ENCODE results near the gene UPK1A. TPM values are rescaled to one million over a fixed set of nuclear protein-coding genes. Genes with fewer than 3 reads are reported as not detected.
"Not testable (repeated sequence)": the region's sequence is repeated elsewhere in the genome, so short reads cannot be mapped to it uniquely, and the experiment has no call there.

UPK1A gene
- total RNA-seq, 1 donor from 2014 or later: 0.49 TPM

DNA sequence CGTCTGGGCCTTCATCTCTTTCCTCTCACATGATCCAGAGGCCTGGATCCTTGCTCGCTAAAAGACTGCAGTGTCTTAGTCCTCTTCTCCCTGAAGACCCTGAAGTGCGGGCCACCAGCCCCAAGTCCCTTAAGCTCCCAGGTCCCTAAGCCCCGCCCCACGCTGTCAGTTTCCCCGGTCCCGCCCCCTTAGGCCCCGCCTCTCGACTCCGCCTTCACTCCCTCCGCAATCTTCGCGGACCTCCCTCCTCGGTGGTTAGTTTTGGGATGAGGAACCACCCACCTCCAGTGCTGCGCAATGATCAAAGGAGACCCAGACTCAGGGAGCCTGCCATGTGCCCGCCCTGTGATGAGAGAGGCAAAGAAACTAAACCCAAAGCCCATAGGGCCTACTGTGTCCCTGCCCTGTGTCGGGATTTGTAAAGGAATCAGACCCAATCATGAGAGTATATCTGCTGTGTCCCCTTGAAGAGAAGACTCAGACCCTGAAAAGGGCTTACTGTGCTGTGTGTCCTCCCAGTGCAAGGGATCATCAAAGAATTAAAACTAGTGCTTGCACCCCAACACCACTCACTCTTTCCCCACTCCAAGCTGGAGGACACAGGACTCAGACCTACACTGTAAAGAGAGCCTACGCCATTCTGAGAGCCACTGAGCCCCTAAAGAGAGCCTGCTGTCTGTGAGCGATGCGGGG lies 21.2 kb upstream of the UPK1A start:
- DNase-seq: peak; percentile 29

DNA sequence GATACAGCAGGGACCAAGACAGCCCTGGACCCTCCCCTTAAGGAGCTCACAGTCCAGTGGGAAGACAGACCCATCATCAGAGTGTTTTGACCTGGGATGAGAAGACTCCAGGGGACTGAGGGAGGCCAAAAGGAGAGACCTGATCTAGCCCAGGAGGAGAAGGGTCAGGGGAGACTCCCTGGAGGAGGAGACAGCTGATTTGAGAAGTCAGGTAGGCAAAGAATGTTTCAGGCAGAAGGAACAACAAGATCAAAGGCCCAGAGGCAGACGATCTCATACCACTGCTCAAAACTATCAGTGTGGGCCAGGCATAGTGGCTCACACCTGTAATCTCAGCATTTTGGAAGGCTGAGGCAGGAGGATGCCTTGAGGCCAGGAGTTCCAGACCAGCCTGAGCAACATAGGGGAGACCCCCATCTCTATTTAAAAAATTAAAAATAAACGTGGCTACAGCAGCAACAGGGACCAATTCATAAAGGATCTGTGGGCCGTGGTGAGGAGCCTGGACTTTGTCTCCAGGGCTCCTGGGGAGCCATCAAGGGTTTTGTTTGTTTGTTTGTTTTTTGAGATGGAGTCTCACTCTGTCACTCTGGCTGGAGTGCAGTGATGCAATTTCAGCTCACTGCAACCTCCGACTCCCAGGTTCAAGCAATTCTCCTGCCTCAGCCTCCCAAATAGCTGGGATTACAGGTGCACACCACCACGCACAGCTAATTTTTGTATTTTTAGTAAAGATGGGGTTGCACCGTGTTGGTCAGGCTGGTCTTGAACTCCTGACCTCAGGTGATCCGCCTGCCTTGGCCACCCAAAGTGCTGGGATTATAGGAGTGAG lies 20.4 kb upstream of the UPK1A start:
- no peak for DNase-seq

DNA sequence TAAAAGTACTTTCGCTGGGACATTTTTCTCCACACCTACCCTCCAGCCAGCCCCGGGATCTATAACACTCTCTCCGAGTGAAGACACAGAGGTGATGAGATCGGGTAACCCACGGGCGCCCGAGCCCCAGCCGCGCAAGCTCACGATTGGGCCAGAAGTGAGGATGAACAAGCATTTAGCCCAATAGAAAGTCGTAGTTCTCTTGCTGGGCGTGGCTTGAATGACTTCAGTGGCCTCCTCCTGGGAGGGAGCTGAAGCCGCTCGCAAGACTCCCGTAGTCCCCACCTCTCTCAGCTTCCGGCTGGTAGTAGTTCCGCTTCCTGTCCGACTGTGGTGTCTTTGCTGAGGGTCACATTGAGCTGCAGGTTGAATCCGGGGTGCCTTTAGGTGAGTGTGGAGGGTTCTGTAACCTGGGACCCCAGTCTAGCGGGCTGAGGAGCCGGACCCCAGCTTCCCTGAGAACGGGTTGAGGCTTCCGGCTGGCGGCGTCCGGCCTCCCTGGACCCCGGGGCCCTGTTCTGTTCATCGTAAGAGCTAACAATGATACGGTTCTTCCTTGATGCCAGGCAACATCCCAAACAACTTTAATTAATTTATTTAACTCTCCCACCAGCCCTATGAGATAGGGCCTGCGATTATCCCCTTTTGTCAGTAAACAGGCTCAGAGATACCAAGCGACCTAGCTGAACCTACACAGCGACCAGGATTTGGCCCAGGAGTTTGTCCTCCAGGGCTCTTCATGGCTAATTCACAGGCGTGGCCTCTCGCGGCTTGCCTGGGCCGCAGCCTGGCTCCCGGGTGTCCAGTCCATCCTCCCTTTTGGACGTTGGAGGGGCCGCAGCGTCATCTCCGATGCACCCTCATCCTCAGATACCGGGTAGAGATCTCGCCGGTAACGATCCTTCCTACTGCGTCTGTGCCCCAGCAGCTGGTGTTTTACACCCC lies 18.0 kb upstream of the UPK1A start, which contains the start of gene COX6B1:
TSS of gene COX6B1 (plus strand) at position 307 of the 945 bp plus-strand sequence. CDS start 2,921 bp downstream, outside the sequence.
- peak; percentile 97 for DNase-seq

DNA sequence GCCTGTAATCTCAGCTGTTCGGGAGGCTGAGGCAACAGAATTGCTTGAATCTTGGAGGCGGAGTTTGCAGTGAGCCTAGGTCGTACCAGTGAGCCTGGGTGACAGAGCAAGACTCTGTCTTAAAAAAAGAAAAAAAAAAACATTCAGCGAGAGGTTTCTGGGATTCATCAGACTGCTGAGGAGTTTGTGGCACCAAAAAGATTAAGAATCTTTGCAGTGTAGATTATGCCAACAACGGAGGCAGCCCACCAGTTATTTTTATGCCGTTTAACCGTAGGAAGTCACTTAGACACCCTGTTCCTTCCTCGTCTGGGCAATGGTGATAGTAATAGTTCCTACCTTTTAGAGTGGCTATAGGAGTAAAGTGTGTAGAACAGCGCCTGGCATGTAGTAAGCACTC lies 15.7 kb upstream of the UPK1A start:
- DNase-seq: no peak

DNA sequence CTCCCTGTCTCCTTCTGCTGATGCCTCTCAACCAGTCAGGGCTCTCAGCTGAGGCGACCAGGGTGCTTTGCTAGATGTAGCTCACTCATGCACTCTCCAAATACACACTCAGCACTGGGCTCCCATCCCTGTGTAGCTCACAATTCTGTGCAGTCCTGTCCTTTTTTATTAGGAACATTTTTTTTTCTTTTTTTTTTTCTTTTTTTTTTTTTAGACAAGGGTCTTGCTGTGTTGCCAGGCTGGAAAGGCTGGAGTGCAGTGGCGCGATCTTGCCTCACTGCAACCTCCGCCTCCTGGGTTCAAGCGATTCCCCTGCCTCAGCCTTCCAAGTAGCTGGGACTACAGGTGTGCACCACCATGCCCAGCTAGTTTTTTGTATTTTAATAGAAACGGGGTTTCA lies 11.5 kb upstream of the UPK1A start:
- DNase-seq: not testable (repeated sequence)

DNA sequence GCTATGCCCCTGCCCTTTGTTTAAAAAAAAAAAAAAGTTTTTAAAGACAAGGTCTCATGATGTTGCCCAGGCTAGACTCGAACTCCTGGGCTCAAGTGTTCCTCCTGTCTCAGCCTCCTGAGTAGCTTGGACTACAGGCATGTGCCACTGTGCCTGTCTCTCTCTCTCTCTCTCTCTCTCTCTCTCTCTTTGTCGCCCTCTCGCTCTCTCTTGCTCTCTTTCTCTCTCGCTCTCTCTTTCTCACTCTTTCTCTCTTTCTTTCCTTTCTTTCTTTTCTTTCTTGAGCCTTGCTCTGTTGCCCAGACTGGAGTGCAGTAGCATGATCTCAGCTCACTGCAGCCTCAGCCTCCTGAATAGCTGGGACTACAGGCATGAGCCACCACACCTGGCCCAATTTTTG lies 10.7 kb upstream of the UPK1A start:
- no peak for DNase-seq

DNA sequence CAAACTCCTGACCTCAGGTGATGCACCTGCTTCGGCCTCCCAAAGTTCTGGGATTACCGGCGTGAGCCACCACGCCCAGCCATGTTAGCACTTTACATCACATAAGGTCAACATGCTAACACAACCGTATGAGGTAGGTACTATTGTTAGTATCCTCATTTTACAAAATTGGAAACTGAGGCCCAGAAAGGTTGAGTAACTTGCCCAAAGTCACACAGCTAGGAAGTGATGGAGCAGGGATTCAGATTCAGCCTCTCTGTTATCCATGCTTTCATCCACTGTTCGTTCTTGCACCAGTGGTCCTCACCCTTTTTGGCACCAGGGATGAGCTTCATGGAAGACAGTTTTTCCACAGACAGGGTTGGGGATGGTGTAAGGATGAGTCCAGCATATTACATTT lies 9.6 kb upstream of the UPK1A start:
- DNase-seq: no peak

DNA sequence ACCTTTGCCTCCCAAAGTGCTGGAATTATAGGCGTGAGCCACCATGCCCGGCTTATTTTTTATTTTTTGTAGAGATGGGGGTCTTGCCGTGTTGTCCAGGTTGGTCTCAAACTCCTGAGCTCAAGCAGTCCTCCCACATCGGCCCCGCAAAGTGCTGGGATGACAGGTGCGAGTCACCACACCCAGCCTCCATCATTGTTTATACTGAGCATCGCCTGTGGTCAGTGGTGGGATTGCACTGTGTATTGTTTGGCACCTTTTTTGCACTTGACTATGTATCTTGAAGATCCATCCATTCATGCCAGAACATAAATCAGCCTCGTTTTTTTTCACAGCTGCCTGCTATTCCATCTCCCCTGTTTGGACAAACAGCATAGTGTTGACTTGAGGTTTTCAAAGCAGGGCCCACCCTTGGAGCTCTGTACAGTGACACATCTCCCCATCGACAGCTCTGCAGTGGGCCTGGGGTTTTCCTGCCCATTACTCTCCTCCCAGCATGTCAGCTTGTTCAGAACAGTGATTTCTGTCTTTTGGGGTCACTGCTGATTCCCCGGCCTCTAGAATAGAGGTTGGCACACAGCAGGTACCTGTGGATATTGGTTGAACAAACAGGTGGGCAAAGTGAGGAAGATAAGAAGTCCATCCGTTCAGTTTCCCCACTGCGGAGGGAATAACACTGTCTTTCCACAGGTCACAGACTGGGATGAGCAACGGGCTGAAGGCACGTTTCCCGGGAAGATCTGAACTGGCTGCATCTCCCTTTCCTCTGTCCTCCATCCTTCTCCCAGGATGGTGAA lies 8.2 kb upstream of the UPK1A start:
- no peak for DNase-seq

DNA sequence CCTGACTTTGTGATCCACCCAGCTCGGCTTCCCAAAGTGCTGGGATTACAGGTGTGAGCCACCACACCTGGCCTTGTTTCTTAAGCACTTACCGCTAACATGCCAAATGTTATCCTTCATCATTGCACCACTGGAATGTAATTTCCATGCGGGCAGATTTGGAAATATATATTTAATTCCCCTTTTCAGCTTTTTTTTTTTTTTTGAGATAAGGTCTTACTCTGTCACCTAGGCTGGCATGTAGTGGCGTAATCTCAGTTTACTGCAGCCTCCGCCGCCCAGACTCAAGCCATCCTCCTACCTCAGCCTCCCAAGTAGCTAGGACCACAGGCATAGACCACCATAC lies 4.3 kb upstream of the UPK1A start:
- no peak for DNase-seq

DNA sequence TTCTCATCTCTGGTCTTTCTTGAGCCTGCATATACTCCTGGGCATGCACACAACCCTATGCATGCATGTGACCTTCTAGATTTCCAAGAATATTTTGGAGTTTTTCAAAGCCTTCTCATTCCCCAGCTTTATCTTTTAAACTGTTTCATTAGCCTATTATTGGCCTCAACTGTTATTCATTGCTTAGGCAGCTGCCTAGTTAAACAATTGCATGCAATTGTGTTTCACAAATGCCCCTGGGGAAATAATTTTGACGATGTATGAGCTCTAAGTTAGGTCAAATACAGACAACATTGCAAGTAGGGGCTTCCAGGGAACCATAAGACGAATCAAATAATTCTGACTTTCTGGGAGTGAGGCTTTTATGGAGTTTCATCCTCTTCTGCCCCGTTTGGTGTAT lies 2.3 kb upstream of the UPK1A start:
- no peak for DNase-seq

DNA sequence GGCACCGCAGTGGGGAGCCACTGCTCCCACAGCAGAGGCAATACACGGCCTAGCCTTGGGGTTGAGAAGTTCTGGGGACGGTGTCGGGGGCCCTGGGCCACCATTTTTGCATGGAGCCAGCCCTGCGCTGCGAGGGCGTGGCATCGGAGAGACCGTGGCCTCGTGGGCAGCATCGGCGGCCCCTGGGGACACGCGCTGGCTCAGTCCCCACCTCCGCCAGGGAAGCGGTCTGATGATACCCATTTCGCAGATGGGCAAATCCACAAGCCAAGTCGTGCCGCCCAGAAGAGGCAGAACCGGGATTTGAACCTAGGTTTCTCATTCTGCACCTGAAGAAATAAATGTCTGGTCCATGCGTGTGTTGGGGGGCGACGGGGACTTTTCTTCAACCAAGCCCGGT lies 1.2 kb upstream of the UPK1A start:
- DNase-seq: no peak

DNA sequence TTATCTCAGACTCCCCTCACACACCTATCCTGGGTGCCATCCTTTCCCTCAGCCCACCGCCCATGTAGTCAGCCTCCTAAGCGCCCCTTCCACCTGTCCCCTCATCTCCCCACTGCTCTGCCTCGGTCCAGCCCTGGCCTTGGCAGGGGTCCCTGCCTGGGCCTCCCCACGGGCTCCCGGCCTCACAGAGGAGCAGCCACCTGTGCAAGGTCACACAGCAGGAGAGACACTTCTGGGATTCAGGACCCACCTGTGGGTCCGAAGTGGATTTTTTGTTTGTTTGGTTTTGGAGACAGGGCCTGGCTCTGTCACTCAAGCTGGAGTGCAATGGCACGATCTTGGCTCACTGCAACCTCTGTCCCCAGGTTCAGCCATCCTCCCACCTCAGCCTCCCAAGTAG lies 713 bp upstream of the UPK1A start:
- DNase-seq: no peak

DNA sequence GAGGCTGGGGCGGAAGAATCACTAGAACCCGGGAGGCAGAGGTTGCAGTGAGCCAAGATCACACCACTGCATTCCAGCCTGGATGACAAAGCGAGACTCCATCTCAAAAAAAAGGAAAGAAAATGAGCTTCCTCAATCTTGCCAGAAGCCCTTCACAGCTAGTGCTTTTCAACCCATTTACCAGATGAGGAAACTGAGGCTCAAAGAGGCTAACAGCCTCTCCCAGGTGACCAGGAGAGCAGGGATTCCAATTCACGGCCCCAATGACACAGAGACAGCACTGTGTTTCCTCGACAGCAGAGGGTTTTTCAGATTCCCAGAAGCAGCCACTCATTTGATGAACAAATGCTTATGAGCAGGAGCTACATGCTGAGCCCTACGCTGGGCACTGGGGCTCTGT lies 3.2 kb downstream of the UPK1A start:
- DNase-seq: no peak

DNA sequence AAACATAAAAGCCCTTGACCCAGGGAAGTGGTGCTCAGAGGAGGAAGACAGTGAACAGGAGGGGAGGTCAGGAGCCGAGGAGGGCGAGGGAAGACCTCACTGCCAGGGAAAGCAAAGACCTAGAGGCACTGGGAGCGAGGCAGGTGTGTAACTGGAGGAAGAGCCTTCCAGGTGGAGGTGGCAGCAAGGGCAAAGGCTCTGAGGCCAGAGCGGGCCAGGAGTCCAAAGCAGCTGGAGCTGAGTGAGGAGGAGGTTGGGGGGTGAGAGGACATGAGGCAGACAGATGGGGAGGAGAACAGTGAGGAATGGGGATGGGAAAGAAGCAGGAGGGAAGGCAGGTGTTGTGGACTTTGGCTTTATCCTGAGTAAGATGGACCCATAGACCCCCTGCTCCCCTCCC lies 3.7 kb downstream of the UPK1A start:
- DNase-seq: no peak

DNA sequence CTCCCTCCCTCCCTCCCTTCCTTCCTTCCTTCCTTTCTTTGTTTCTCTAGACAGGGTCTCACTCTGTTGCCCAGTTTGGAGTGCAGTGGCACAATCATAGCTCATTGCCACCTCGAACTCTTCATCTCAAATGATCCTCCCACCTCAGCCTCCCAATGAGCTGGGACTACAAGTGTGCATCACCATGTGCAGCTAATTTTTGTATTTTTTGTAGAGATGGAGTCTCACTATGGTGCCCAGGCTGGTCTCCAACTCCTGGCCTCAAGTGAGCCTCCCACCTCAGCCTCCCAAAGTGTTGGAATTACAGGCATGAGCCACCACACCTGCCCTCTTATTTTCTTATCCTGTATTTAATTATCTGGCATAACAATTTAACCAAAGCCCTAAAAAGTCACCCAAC lies 4.4 kb downstream of the UPK1A start:
- DNase-seq: no peak

DNA sequence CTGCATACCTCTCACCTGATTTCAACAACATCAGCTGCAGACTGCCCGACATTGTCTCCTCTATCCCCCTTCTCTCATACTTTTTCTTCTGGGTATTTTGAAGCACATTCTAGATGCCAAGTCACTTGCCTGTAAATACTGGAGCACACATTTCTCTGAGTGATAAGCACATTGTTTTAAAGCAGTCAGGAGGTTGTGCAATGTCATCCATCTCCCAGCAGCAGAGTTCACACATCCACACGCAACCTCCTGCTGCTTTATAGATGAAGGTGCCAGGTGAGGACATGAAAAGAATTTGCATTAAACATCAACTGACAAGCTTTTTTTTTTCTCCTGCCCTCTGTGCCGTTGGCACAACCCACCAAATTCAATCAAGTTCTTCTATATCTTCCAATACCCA lies 5.5 kb downstream of the UPK1A start:
- no peak for DNase-seq

DNA sequence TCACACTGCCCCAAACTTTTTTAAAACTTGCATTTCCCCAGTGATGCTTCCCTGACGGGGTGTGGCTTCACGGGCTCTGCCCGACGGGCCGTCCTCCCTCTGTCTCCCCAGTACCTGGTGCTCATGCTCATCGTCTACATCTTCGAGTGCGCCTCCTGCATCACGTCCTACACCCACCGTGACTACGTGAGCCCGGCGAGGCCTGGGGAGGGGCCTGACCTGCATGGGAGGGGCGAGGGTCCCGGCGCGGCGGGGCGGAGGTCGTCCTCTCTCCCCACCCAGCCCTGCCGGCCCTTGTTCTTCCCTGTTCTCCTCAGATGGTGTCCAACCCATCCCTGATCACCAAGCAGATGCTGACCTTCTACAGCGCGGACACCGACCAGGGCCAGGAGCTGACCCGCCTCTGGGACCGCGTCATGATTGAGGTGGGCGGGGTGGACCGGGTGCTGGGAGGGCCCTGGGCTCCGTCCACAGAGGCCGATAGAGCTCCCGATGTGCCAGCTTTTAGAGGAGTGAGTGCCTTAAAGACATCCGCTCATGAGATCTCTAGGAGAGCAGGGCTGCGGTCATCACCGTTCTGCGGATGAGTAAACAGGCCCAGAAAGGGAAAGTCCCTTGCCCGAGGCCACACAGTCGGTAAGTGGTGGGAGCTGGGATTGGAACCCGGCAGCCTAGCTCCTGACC lies 6.9 kb downstream of the UPK1A start:
- DNase-seq: no peak

DNA sequence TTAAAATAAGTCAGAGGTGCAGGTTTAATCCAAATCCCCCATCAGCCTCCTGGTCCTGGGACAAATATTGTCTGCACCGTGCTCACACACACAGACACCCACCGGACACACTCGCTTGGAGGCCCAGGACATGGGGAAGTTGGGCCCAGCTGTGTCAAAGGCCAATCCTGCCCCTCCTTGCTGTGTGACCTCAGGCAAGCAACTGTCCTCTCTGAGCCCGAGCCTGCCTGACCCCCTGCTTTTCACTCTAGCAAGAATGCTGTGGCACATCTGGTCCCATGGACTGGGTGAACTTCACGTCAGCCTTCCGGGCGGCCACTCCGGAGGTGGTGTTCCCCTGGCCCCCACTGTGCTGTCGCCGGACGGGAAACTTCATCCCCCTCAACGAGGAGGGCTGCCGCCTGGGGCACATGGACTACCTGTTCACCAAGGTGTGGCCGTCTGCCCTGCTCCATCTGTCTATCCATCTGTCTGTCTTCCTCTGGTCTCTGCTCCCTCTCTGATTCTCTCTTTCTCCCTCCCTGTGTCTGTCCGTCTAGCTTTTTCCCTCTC lies 9.3 kb downstream of the UPK1A start:
- no peak for DNase-seq

DNA sequence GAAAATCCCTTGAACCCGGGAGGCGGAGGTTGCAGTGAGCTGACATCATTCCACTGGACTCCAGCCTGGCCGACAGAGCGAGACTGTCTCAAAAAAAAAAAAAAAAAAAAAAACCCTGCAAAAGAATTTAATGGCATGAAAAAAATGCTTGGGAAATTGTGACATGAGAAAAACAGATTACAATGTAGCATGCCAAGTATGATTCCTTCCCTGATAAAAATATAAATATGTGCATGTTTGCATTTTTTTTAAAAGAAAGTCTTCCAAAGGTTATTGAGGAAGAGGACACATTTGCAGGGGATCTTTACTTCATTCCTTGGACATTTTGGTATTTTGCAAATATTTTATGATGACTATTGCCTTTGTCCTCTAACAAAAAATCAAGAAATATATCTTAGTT lies 23.5 kb downstream of the UPK1A start:
- no peak for DNase-seq

DNA sequence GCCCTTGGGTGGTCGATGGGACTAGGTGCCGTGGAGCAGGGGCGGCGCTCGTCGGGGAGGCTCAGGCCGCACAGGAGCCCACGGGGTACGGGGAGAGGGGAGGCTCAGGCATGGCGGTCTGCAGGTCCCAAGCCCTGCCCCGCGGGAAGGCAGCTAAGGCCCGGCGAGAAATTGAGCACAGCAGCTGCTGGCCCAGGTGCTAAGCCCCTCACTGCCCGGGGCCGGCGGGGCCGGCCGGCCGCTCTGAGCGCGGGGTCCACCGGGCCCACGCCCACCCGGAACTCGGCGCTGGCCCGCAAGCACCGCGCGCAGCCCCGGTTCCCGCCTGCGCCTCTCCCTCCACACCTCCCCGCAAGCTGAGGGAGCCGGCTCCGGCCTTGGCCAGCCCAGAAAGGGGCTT lies 24.8 kb downstream of the UPK1A start:
- DNase-seq: not testable (repeated sequence)

DNA sequence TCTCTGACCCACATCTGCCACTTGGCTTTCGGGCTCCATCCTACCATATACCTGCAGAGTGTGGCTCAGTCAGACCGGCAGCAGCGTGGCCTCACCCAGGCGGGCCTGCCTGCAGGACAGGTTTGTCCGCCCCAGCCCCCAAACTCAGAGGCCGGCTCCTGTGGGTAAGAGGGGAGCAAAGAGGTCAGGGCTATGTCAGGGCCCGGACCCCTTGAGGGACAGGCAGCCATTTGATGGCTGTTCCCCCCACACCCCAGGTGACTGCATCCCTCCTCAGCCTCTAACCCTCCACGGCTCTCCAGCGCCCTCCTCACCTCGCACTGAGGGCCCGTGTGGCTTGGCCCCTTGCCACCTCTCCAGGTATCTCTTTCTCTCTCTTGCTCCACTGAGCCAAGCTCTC lies 25.7 kb downstream of the UPK1A start:
- no peak for DNase-seq
